H1 (cell line): ENCODE results near the gene DHX29. TPM values are rescaled to one million over a fixed set of nuclear protein-coding genes. Genes with fewer than 3 reads are reported as not detected.

Source experiments
- RFX5 ChIP-seq: IDR thresholded peaks from 2 replicates; pipeline ENCODE4 v1.6.1; 2011; ENCODE audit warnings: low read depth, low read length, improper control_type of control experiment, borderline replicate concordance
- polyA plus RNA-seq, 7 experiments: library from polyadenylated mRNA; depleted of rRNA in 3 of 7; stranded (reverse) in 5 of 7; unstranded in 2 of 7; fragments of >200 nt in 5 of 7; fragments of 200-250 nt in 2 of 7; gene quantifications; 1 replicate in 5 of 7; 2 replicates in 1 of 7; 4 replicates in 1 of 7; pipeline versions ENCODE4 v1.2.1 to v1.2.3, GENCODE V29; 2011 to 2013; ENCODE audit warnings: missing spikeins in 2 of 7, mixed read lengths in 2 of 7
- total RNA-seq: library from RNA; stranded (reverse); fragmentation: NEBNext Ultra II Directional; extraction: Animal tissue kit (Norgen Biotek cat#: 25700); gene quantifications from 2 replicates; pipeline ENCODE4 v1.2.1, GENCODE V29; 2021

The DHX29 gene
- total and polyA plus RNA-seq, 2 of the 8 experiments (the other 6 are each of a cell fraction or from before 2014, with no cell fraction given) = 3.4 to 32.1 TPM

GRCh38 chr5:55356896-55357295 lies 49.4 kb upstream of the DHX29 start (continued):
- no peak for TF ChIP-seq RFX5
